D341Med (cell line): Measurements from ENCODE around the gene DNAH3.
"Not testable (repeated sequence)": the region's sequence is repeated elsewhere in the genome, so short reads cannot be mapped to it uniquely, and the experiment has no call there.

Experiments used
- DNase-seq: peaks from one replicate; pipeline ENCODE4 v3.0.0; 2012; ENCODE audit warnings: low spot score

The DNAH3 gene

GRCh38 chr16:21128991-21129390 lies 21.7 kb downstream of the DNAH3 start:
- no peak for DNase-seq

GRCh38 chr16:21126518-21126917 lies 24.1 kb downstream of the DNAH3 start:
- DNase-seq, result no peak

GRCh38 chr16:21125191-21125590 lies 25.5 kb downstream of the DNAH3 start:
- DNase-seq, result no peak

GRCh38 chr16:21120976-21121520 lies 29.6 kb downstream of the DNAH3 start:
- DNase-seq, result no peak

GRCh38 chr16:21117567-21117966 lies 33.1 kb downstream of the DNAH3 start:
- no peak for DNase-seq

- DNase-seq, result no peak
Measured at GRCh38 chr16:21116148-21116693, 34.4 kb downstream of the DNAH3 start.

GRCh38 chr16:21115551-21115950 lies 35.1 kb downstream of the DNAH3 start:
- DNase-seq, result not testable (repeated sequence)

GRCh38 chr16:21103941-21104860 lies 46.4 kb downstream of the DNAH3 start:
- no peak for DNase-seq

GRCh38 chr16:21101631-21102420 lies 48.8 kb downstream of the DNAH3 start:
- DNase-seq, result peak; percentile 66

GRCh38 chr16:21100447-21100846 lies 50.2 kb downstream of the DNAH3 start:
- DNase-seq, result no peak

GRCh38 chr16:21097151-21097550 lies 53.5 kb downstream of the DNAH3 start:
- DNase-seq, result no peak

GRCh38 chr16:21094719-21095118 lies 55.9 kb downstream of the DNAH3 start:
- DNase-seq, result not testable (repeated sequence)

- DNase-seq, result no peak
Measured at GRCh38 chr16:21092951-21093350, 57.7 kb downstream of the DNAH3 start.

- DNase-seq, result no peak
Measured at GRCh38 chr16:21088646-21089538, 61.8 kb downstream of the DNAH3 start.

- DNase-seq, result no peak
Measured at GRCh38 chr16:21088143-21088542, 62.5 kb downstream of the DNAH3 start.

GRCh38 chr16:21084631-21085225 lies 65.9 kb downstream of the DNAH3 start:
- DNase-seq, result no peak

GRCh38 chr16:21083729-21084268 lies 66.8 kb downstream of the DNAH3 start:
- DNase-seq, result peak; percentile 76

- no peak for DNase-seq
Measured at GRCh38 chr16:21081329-21081728, 69.3 kb downstream of the DNAH3 start.

- no peak for DNase-seq
Measured at GRCh38 chr16:21078563-21078962, 72.1 kb downstream of the DNAH3 start.

- no peak for DNase-seq
Measured at GRCh38 chr16:21076186-21076883, 74.3 kb downstream of the DNAH3 start.
